PC-3 (cell line): ENCODE data around the gene ATP1B1.

Experiments
- CTCF ChIP-seq: fragments of 300-600 bp; sonication (generic); conservative IDR thresholded peaks from 2 replicates; pipeline ENCODE4 v1.5.1; 2017; ENCODE audit warnings: antibody characterized with exemption, low read depth, mild to moderate bottlenecking, low read length
- EZH2 ChIP-seq: fragments of 300-600 bp; sonication (generic); IDR thresholded peaks from one replicate; pipeline ENCODE4 v1.6.1; 2017; ENCODE audit warnings: antibody characterized with exemption, mild to moderate bottlenecking, low read length; ENCODE audit not compliant: unreplicated experiment
- EZH2phosphoT487 ChIP-seq: fragments of 300-600 bp; sonication (generic); IDR thresholded peaks from 2 replicates; pipeline ENCODE4 v1.6.1; 2018; ENCODE audit warnings: mild to moderate bottlenecking, antibody characterized with exemption, low read length, borderline replicate concordance

DNA sequence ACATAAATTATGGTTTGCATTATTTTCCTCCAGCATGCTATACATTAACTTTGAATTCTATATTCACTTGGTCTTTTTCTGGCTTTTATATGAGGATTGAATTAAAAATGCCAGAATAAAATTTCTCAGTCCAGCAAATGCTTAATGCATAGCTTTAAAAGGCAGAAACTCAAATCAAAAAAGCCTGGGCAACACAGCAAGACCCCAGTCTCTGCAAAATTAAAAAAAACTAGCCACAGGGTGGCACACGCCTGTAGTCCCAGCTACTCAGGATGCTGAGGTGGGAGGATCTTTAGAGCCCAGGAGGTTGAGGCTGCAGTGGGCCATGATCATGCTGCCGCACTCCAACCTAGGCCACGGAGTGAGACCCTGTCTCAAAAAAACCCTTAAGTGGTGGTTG is 19.8 kb downstream of the ATP1B1 start:
- TF ChIP-seq CTCF (no peak), EZH2 (no peak), EZH2phosphoT487 (no peak)
